ENCODE results near the gene ARHGAP31. TPM values are rescaled to one million over a fixed set of nuclear protein-coding genes. Genes with fewer than 3 reads are reported as not detected.

ARHGAP31 gene
- total RNA-seq, 1 experiment from 2014 or later = 7.2 TPM

- Mint-ChIP-seq H3K27me3 (ENCODE audit: low read depth) (peaks cover 8% of the 10 kb centered on the region; the same call in 1 of the 2 replicates), H3K9me3 (peaks cover 9% of the 10 kb centered on the region), H3K36me3 (peaks cover 6% of the 10 kb centered on the region; the same call in 1 of the 2 replicates), H3K4me3 (no peak overlapping the region), H3K27ac (no peak overlapping the region), H3K4me1 (peaks cover 12% of the 10 kb centered on the region)
- ChIA-PET POLR2A (no interaction called here), CTCF (no interaction called here)
- ATAC-seq (no peak), DNase-seq (ENCODE audit: low spot score) (no peak)
- TF ChIP-seq HMGA2 (CRISPR knock-in tag; IDR thresholded peaks at IDR 0.05) (no peak), KAT7 (CRISPR knock-in tag; IDR thresholded peaks at IDR 0.05; ENCODE audit: borderline replicate concordance) (no peak), EMX1 (CRISPR knock-in tag; IDR thresholded peaks at IDR 0.05) (no peak), ZNF317 (CRISPR knock-in tag; IDR thresholded peaks at IDR 0.05; ENCODE audit: borderline replicate concordance, low read depth) (no peak), CDX4 (CRISPR knock-in tag; IDR thresholded peaks at IDR 0.05; ENCODE audit: borderline replicate concordance) (no peak), ZNF263 (CRISPR knock-in tag; IDR thresholded peaks at IDR 0.05; ENCODE audit: low read depth) (no peak), NR1H2 (CRISPR knock-in tag; IDR thresholded peaks at IDR 0.05) (no peak), E2F4 (CRISPR knock-in tag; IDR thresholded peaks at IDR 0.05; ENCODE audit: borderline replicate concordance, low read depth) (no peak), GRHL2 (CRISPR knock-in tag; IDR thresholded peaks at IDR 0.05; ENCODE audit: insufficient replicate concordance, severe bottlenecking) (no peak), NR2C2 (CRISPR knock-in tag; IDR thresholded peaks at IDR 0.05) (no peak), ZNF671 (CRISPR knock-in tag; IDR thresholded peaks at IDR 0.05) (no peak)
- TF ChIP-seq, protein P1, sequence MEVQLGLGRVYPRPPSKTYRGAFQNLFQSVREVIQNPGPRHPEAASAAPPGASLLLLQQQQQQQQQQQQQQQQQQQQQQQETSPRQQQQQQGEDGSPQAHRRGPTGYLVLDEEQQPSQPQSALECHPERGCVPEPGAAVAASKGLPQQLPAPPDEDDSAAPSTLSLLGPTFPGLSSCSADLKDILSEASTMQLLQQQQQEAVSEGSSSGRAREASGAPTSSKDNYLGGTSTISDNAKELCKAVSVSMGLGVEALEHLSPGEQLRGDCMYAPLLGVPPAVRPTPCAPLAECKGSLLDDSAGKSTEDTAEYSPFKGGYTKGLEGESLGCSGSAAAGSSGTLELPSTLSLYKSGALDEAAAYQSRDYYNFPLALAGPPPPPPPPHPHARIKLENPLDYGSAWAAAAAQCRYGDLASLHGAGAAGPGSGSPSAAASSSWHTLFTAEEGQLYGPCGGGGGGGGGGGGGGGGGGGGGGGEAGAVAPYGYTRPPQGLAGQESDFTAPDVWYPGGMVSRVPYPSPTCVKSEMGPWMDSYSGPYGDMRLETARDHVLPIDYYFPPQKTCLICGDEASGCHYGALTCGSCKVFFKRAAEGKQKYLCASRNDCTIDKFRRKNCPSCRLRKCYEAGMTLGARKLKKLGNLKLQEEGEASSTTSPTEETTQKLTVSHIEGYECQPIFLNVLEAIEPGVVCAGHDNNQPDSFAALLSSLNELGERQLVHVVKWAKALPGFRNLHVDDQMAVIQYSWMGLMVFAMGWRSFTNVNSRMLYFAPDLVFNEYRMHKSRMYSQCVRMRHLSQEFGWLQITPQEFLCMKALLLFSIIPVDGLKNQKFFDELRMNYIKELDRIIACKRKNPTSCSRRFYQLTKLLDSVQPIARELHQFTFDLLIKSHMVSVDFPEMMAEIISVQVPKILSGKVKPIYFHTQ (CRISPR knock-in tag; IDR thresholded peaks at IDR 0.05) = no peak
- TF ChIP-seq, protein P2, sequence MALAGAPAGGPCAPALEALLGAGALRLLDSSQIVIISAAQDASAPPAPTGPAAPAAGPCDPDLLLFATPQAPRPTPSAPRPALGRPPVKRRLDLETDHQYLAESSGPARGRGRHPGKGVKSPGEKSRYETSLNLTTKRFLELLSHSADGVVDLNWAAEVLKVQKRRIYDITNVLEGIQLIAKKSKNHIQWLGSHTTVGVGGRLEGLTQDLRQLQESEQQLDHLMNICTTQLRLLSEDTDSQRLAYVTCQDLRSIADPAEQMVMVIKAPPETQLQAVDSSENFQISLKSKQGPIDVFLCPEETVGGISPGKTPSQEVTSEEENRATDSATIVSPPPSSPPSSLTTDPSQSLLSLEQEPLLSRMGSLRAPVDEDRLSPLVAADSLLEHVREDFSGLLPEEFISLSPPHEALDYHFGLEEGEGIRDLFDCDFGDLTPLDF (CRISPR knock-in tag; IDR thresholded peaks at IDR 0.05) = no peak
These were observed 17.1 kb downstream of the ARHGAP31 start for GRCh38 chr3:119311081-119311925.

DNA sequence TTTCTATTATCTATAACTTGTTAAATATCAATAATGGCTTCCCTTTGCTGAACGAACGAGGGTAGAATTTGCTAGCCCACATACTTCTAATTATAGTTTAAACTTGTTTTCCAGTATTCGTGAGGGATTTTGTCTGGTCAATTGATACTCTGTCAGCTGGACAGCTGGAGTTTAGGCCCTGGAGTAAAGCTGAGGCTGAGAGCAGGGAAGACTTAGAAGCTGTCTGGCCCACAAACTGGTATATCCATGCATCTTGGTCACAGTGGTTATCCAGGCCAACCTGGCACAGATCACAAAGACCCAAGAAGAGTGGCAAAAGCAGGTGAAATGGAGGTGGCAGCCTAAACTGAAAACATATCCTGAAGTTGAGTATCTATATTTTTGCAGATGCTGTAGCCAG, 19.3 kb downstream of the ARHGAP31 start:
- peaks cover 2% of the 10 kb centered on the region; the same call in 1 of the 2 replicates for H3K36me3 Mint-ChIP-seq
- no peak overlapping the region for H3K27ac Mint-ChIP-seq
- H3K4me1 Mint-ChIP-seq = peaks cover 16% of the 10 kb centered on the region
- peaks cover 1% of the 10 kb centered on the region for H3K9me3 Mint-ChIP-seq
- no peak overlapping the region for H3K4me3 Mint-ChIP-seq
- DNase-seq (ENCODE audit: low spot score) (no peak), ATAC-seq (no peak)
- peaks cover 4% of the 10 kb centered on the region; the same call in 1 of the 2 replicates for H3K27me3 Mint-ChIP-seq (ENCODE audit: low read depth)
- ChIA-PET CTCF (no interaction called here), POLR2A (no interaction called here)
- TF ChIP-seq SOX15 (CRISPR knock-in tag; IDR thresholded peaks at IDR 0.05) = no peak
- no peak for TF ChIP-seq TCF7 (CRISPR knock-in tag; IDR thresholded peaks at IDR 0.05; ENCODE audit: low read depth)
- TF ChIP-seq SMAD3 (CRISPR knock-in tag; IDR thresholded peaks at IDR 0.05; ENCODE audit: borderline replicate concordance) = no peak
- TF ChIP-seq MYBL2 (CRISPR knock-in tag; IDR thresholded peaks at IDR 0.05) = no peak
- TF ChIP-seq GABPB1 (CRISPR knock-in tag; IDR thresholded peaks at IDR 0.05) = no peak
- TF ChIP-seq, protein P3, sequence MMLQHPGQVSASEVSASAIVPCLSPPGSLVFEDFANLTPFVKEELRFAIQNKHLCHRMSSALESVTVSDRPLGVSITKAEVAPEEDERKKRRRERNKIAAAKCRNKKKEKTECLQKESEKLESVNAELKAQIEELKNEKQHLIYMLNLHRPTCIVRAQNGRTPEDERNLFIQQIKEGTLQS (CRISPR knock-in tag; conservative IDR thresholded peaks at IDR 0.05) = no peak
- no peak for TF ChIP-seq NR1H2 (CRISPR knock-in tag; IDR thresholded peaks at IDR 0.05)
- TF ChIP-seq, protein P4, sequence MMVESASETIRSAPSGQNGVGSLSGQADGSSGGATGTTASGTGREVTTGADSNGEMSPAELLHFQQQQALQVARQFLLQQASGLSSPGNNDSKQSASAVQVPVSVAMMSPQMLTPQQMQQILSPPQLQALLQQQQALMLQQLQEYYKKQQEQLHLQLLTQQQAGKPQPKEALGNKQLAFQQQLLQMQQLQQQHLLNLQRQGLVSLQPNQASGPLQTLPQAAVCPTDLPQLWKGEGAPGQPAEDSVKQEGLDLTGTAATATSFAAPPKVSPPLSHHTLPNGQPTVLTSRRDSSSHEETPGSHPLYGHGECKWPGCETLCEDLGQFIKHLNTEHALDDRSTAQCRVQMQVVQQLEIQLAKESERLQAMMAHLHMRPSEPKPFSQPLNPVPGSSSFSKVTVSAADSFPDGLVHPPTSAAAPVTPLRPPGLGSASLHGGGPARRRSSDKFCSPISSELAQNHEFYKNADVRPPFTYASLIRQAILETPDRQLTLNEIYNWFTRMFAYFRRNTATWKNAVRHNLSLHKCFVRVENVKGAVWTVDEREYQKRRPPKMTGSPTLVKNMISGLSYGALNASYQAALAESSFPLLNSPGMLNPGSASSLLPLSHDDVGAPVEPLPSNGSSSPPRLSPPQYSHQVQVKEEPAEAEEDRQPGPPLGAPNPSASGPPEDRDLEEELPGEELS (CRISPR knock-in tag; IDR thresholded peaks at IDR 0.05) = no peak
- no peak for TF ChIP-seq JUN (CRISPR knock-in tag; IDR thresholded peaks at IDR 0.05)
- no peak for TF ChIP-seq NFE2L1 (CRISPR knock-in tag; IDR thresholded peaks at IDR 0.05)
- TF ChIP-seq JAZF1 (CRISPR knock-in tag; IDR thresholded peaks at IDR 0.05) = no peak
- no peak for TF ChIP-seq ZNF416 (CRISPR knock-in tag; IDR thresholded peaks at IDR 0.05)
- TF ChIP-seq IRF1 (CRISPR knock-in tag; IDR thresholded peaks at IDR 0.05) = no peak

Data from WTC11 (cell line).